ENCODE data around the gene PCOLCE2.

DNA sequence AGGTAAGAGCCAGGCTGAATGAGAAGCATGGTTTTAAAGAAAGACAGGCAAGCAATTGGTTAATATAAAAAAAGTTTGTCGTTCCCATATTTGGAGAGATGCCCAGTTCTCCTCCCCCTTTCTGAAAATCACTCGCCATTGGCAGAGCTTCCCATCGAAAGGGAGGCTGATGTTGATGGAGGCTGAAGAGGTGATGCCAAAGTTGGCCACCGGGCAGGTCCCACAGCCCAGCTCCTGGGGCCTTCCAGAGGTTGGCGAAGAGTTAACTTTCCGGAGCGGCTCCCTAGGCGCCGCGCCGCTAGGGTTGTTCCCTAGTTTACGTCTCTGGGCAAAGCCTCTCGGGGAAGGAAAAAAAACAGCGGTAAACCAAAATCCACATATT, 793 bp downstream of the PCOLCE2 start:
- no peak for TF ChIP-seq POLR2A (IDR thresholded peaks at IDR 0.05)
- TF ChIP-seq, protein P1, sequence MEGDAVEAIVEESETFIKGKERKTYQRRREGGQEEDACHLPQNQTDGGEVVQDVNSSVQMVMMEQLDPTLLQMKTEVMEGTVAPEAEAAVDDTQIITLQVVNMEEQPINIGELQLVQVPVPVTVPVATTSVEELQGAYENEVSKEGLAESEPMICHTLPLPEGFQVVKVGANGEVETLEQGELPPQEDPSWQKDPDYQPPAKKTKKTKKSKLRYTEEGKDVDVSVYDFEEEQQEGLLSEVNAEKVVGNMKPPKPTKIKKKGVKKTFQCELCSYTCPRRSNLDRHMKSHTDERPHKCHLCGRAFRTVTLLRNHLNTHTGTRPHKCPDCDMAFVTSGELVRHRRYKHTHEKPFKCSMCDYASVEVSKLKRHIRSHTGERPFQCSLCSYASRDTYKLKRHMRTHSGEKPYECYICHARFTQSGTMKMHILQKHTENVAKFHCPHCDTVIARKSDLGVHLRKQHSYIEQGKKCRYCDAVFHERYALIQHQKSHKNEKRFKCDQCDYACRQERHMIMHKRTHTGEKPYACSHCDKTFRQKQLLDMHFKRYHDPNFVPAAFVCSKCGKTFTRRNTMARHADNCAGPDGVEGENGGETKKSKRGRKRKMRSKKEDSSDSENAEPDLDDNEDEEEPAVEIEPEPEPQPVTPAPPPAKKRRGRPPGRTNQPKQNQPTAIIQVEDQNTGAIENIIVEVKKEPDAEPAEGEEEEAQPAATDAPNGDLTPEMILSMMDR (IDR thresholded peaks at IDR 0.05): no peak

All from right lobe of liver (tissue), 4 donors.